CD4-positive, alpha-beta T cell treated with Interleukin-2 at 100 ng/mL for 4 hours (primary cell): ENCODE data around the gene UBE2Q2.
"Not testable (repeated sequence)": the region's sequence is repeated elsewhere in the genome, so short reads cannot be mapped to it uniquely, and the experiment has no call there.

ENCODE experiments used
- DNase-seq: peaks from one replicate; pipeline ENCODE4 v3.0.0-alpha.2; 2020; ENCODE audit warnings: low spot score

UBE2Q2 gene

DNA sequence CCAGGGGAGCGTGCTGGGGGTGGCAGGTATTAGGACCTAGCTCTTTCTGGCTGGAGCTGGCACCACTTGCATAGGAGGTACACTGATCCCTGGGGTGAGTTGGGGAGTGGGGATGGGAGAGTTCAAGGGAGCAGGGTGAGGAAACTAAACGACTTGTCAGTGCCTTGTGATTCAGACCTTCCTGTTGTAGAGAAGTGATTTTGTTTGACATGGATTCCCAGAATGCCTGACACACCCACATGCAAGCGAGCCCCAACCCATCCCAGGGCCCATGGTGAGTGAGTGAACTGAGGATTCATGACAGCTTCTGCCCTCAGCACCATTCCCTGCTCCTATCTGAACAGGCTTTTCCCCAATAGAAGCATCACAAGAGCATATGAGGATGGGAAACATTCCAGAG is 15.6 kb upstream of the UBE2Q2 start:
- no peak for DNase-seq

DNA sequence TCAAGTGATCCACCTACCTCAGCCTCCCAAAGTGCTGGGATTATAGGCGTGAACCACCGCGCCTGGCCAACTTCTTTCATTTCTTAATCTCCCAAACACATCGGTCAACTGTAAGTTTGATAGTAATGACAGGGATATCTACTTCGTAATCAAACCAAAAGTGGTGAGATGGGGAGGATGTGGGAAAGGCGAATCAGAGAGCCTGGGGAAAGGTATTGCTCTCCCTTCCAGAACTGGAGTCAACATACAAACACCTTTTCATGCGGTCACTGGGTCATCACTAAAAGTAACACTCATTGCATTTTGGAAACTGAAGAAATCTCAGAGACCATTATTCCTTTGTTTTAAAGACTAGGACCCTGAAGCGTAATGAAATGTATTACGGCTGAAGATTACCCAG is 14.8 kb upstream of the UBE2Q2 start:
- DNase-seq = no peak

DNA sequence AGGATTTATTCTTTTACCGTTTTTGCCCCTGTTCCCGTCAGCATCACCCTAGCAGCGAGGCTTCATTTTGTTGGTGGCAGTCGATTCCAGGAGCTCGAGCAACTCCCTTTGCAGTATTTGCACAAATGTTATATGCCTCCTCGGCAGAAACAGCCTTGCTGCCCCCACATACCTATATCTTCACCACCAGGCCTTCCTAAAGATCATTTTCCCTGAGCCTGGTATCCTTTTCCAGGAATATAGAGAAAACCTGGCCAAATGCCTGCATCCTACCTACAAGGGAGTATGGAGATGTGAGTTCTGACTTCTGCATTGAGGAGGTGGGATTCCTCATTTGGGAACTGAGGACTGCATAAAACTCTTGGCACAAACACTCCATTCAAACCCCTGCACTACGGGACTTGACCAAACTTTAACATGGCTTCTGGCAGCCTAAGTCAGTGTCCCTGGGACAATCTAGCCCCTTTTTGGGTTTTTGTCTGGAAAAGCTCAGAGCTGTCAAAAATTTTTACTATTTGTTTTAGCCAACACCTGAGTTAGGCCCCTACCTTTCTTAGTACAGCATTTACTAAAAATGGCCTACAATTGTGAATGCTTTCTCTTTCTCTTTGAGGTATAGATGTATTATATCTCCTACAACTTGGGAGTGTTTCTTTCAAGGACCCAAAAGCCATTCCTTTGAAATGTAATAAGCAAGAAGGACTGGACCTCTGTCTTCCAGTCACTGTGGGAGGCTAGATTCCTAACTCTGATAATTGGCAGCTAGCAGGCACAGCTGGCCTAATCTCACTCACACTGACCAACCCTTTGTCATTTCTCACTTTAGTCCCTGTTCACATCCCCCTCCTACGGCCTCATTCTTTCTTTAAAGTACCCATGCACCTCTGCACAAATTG is 12.1 kb upstream of the UBE2Q2 start:
- DNase-seq = no peak

- no peak for DNase-seq
Measured at GRCh38 chr15:75831806-75832102, 11.5 kb upstream of the UBE2Q2 start.

DNA sequence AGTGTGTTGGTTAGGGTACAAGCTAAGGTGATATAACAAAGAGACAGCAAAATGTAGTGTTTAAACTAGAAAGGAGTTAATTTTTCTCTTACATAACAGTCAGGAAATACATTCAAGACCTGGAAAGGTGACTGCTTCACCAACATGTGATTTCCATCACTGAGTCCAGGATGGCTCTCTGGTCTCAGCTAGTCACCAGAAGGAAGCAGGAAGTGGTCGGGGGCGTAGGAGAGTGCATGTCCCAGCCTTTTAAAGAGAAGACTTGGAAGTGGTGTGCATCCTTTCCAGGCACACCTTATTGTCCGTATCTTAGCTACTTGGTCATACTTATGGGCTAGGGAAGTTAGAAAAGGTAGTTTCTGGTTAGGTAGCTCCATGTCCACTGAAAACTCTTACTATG is 11.1 kb upstream of the UBE2Q2 start:
- DNase-seq = no peak

- DNase-seq = no peak
Measured at GRCh38 chr15:75834021-75834420, 9.2 kb upstream of the UBE2Q2 start.

DNA sequence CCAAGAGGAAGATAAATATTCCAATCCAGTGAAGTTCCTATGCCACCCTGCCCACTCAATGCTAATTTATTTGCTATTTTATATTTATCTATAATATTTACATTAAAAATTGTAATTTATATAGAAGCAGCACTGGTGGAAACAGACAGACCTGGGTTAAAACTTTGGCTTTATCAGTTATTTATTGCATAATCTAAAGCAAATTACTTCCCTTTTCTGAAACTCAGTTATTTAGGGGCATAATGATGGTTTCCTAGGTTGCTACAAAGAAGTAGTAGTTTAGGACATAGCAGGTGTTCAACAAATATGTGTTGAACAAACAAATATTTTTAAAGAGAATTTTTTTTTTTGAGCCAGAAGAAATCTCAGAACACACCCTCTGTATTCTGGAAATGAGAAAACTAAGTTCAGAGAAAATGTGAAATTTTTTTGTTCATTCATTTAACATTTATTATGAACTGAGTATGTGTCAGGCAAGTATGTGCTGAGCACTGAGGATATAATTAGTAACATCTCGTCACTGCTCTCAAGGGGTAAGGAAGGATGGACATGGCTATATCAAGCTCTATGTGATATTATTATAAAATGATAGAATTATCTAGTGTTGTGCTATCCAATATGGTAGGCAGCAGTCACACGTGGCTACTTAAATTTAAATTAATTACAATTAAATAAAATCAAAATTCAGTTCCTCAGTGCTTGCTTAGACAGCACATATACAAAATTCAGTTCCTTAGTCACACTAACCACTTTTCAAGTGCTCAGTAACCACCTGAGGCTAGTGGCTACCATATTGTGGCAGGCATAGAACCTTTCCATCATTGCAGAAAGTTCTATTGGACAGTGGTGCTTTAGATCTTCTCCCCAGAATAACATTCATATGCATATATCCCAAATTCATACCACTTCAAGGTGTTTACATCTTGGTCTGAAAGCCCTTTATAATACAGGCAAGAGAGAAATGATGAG is 7.0 kb upstream of the UBE2Q2 start:
- DNase-seq = no peak

GRCh38 chr15:75836959-75837334 is 6.3 kb upstream of the UBE2Q2 start:
- peak; percentile 80 for DNase-seq

DNA sequence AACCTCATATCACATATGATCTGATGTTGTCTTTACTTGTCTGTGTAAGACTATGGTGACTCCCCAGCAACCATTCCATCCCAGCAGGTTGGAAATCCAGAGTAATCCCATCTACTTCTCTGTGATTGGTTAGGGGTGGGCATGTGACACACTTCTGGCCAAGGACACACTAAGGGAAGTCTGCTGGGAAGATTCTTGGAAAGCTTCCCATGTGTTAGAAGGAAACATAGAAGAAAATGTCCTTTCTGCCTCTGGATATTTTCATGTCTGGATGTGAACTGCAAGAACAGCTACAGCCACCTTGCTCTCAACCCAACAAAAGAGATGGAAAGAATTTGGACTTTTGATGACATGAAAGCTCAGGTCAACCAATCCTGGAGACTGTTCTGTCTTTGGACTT is 2.6 kb upstream of the UBE2Q2 start:
- DNase-seq = no peak

- DNase-seq = no peak
Measured at GRCh38 chr15:75841626-75842025, 1.6 kb upstream of the UBE2Q2 start.

DNA sequence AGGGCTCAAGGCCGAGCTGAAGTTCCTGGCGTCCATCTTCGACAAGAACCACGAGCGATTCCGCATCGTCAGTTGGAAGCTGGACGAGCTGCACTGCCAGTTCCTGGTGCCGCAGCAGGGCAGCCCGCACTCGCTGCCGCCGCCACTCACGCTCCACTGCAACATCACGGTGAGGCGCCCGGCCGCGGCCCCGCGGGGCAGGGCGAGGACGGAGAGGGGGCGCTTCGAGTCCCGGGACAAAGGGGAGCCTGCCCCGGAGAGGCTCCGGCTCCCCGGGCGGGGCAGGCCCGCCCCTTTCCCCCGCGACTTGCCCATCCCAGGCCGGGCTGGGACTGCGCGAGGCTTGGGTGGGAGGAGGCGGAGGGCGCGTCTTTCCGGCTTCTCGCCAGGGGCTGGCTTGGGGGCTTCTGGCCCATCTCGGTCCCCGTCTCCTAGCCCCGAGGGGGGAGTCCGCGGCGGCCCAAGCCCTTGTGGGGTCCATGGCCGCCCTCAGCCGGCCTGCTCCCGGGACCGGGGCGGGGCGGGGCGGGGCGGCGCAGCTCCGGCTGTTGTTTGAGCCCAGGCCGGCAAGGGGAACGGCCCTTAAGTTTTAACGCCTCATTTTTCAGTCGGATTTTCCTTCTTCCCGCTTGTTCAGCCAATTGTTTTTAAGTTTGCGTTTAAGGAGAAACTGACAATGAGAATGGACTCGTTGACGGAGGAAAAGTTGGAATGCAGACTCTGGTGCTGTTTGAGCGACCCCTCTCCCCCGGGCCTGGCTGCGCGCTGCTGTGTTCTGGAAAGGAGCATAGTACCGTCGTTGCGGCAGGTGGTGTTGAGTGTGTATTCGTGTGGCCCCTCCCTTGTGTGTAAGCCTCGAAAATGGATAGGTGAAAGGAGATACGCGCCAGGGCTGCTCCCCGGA is 683 bp downstream of the UBE2Q2 start:
- peak; percentile 57 for DNase-seq

DNA sequence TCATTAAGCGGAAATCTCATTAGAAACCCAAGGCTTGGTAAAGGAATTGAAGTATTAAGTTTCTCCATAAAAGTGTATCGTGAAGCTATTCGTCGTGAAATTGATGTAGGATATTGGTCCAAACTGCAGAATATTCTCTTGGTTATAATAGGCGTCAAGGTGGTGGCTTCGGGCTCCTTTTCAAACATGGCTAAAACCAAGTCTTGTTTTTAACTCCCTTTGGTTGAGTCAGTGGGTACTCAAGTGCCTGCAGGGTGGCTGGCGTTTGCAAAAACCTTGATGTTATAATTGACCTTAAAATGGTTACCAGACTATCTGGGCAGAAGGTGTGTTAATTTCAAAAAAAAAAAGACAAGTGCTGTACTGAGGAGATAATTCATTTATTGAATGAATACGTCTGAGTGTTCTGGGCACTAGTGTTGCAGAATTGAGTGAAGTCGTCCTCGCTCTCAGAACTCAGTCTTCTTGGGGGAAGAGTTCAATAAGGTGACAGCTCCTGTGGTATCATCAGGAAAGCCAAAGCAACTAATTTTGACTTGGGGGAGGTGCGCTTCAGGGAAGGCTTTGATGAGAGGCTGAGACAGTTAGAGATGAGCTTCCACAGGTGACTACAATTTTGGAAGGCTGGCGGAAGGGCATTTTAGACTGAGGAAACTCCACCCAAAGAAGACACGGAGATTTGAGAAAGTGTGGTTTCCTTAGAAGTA is 1.5 kb downstream of the UBE2Q2 start:
- peak; percentile 64 for DNase-seq

GRCh38 chr15:75849167-75849566 is 5.9 kb downstream of the UBE2Q2 start:
- no peak for DNase-seq

DNA sequence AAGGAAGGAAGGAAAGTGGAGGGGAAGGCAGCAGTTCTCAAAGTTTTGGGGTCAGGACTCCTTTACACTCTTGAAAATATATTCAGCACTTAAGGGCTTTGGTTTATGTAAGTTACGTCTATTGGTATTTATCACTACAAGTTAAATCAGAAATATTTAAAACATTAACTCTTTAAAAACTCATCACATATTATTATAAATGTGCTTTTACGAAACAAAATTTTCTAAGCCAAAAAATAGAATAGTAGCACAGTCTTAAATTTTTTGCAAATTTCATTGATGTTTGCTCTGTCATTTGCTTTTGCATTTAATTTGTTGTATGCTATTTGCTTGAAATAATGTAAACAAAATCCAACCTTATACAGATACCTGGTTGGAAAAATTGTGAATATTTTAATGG is 7.5 kb downstream of the UBE2Q2 start:
- DNase-seq = no peak

- not testable (repeated sequence) for DNase-seq
Measured at GRCh38 chr15:75851566-75851965, 8.3 kb downstream of the UBE2Q2 start.

GRCh38 chr15:75857886-75858285 is 14.6 kb downstream of the UBE2Q2 start:
- no peak for DNase-seq

- DNase-seq = no peak
Measured at GRCh38 chr15:75861750-75862402, 18.6 kb downstream of the UBE2Q2 start.

DNA sequence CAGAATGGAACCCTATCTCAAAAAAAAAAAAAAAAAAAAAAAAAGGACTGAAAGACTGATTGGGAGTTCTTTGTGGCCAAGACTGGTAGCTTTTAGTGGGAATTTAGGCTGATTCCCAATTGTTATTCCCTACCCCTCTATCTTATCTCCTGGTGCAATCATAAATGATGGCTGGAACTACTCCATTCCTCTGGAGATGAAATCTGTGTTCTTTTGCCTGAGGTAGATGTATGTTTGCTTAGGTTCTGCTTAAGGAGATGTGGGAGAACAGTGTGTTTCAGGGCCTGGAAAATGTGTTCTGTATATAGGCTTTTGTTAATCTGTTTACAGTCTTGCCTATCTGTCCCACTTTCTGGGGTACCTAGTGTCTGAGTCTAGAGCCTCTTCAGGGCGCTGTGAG is 19.5 kb downstream of the UBE2Q2 start:
- no peak for DNase-seq

DNA sequence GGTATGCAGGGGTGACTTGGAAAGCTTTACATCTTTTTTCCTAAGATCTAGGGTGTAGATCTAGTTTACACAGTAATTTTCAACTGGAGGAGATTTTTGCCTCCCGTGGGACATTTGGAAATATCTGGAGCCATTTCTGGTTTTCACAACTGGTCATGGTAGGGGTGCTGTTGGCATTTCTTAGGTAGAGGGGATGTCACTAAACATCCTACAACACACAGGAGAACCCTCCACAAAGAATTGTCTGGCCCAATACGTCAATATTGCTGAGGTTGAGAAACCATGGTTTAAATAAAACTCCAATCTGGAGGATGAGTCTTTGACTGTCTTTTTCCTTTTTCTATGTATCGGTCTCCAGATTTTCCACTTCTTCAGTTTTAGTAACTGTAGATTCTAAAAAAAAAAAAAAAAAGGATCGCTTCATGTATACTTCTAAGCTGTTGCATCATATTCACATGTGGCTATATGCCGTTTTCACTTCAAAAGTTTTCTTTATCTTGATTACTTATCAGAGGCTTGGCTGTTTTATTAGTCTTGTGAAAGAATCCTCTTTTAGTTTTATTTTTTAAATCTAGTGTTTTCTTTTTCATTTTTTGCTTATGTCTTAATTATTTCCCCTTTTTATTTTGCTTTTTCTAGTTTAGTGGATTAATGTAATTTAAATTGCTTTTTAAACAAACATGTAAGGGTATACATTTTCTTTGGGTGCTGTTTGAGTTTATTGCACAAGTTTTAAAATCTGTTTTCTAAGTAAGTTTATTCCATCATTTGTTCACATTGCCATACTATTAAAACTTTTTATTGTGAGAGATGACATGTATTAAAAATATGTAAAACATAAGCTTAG is 21.2 kb downstream of the UBE2Q2 start:
- no peak for DNase-seq

GRCh38 chr15:75866045-75866444 is 22.8 kb downstream of the UBE2Q2 start:
- DNase-seq = not testable (repeated sequence)
